Ovary (tissue), 9 donors: Measurements from ENCODE around the gene TMEM63A. TPM values are rescaled to one million over a fixed set of nuclear protein-coding genes. Genes with fewer than 3 reads are reported as not detected.

Experiments
- DNase-seq, 5 donors: peaks; one replicate each; pipeline ENCODE4 v3.0.0-alpha.2; 2019 to 2020
- H3K27ac ChIP-seq, 2 donors: fragments of 200-600 bp; one replicate each; pipeline versions ENCODE4 v1.5.1 to v1.8.0; 2019 to 2022
- H3K27me3 ChIP-seq: fragments of 200-600 bp; one replicate; pipeline ENCODE4 v1.8.0; 2022
- H3K36me3 ChIP-seq: fragments of 200-600 bp; sonication (generic); one replicate; pipeline ENCODE4 v1.5.1; 2019
- H3K4me1 ChIP-seq: one replicate; pipeline ENCODE4 v1.8.1; 2013; ENCODE audit warnings: mild to moderate bottlenecking, moderate library complexity; ENCODE audit not compliant: insufficient read depth
- H3K4me3 ChIP-seq: fragments of 200-600 bp; sonication (generic); one replicate; pipeline ENCODE4 v1.5.1; 2017
- H3K9me3 ChIP-seq, 2 donors: fragments of 200-600 bp in 1 of 2; sonication (generic) in 1 of 2; one replicate each; pipeline versions ENCODE4 v1.5.1 to v1.8.1; 2013 to 2019; ENCODE audit warnings: mild to moderate bottlenecking in 1 of 2, moderate library complexity in 1 of 2
- EP300 ChIP-seq: sonication (generic); formaldehyde crosslinking; IDR thresholded peaks from one replicate; pipeline ENCODE4 v1.6.1; 2017; ENCODE audit warnings: antibody characterized with exemption
- POLR2A ChIP-seq: fragments of 450-650 bp; IDR thresholded peaks from one replicate; pipeline ENCODE4 v1.6.1; 2017; ENCODE audit warnings: antibody characterized with exemption, mild to moderate bottlenecking, moderate library complexity
- WGBS, 3 donors: extraction: QIAGEN DNeasy Blood & Tissue Kit in 1 of 3; methylation state at CpG; one replicate each; pipeline versions ENCODE4 v1.1.5 to v1.1.7; 2013 to 2017; 5-methylcytosine and 5-hydroxymethylcytosine counted together
- intact Hi-C, 4 donors: fragments of 100-400 bp; cut with DNase I; formaldehyde crosslinking; loops; one replicate each; pipeline versions ENCODE4 v1.11.0 to v1.15.1; 2022 to 2023
- polyA plus RNA-seq, 2 donors: library from polyadenylated mRNA; stranded (reverse); fragments of 200-250 nt in 1 of 2; fragments of 350-450 nt in 1 of 2; fragmentation: Illumina TruSeq in 1 of 2; extraction: RNeasy Lipid Tissue Mini Kit (QIAGEN cat#74804) in 1 of 2; gene quantifications; one replicate each; pipeline ENCODE4 v1.2.3, GENCODE V29; 2013 to 2014
- total RNA-seq, 7 donors: library from RNA; depleted of rRNA in 2 of 7; stranded (reverse); fragments of >200 nt in 2 of 7; fragmentation: NEBNext Ultra II Directional in 3 of 7; extraction: Animal tissue kit (Norgen Biotek cat#: 25700) in 3 of 7; gene quantifications; one replicate each; pipeline versions ENCODE4 v1.1.0 to v1.2.4, GENCODE V29; 2016 to 2023
- TF ChIP-seq, protein P1 (sequence below), 3 donors: fragments of 450-650 bp in 2 of 3; fragments of 200-600 bp in 1 of 3; IDR thresholded peaks; one replicate each; pipeline versions ENCODE4 v1.5.1 to v1.8.0; 2016 to 2022; ENCODE audit warnings: antibody characterized with exemption in 3 of 3, mild to moderate bottlenecking in 1 of 3
- donor health status: DM: no; HTN: no; CAD: no; lungs with moderate emphysema.
- donor health status: DM: no; HTN: no; CAD: no.
- donor health status: Bipolar disorder and iron deficiency.
- donor health status: DM: yes; HTN: yes; CAD: no.
- donor health status: DM: no; HTN: no; CAD: no.
- donor health status: DM: yes; HTN: yes; CAD: no.

TMEM63A gene
- total and polyA plus RNA-seq, 9 donors: 29.6 to 82.8 (median 53.0) TPM

DNA sequence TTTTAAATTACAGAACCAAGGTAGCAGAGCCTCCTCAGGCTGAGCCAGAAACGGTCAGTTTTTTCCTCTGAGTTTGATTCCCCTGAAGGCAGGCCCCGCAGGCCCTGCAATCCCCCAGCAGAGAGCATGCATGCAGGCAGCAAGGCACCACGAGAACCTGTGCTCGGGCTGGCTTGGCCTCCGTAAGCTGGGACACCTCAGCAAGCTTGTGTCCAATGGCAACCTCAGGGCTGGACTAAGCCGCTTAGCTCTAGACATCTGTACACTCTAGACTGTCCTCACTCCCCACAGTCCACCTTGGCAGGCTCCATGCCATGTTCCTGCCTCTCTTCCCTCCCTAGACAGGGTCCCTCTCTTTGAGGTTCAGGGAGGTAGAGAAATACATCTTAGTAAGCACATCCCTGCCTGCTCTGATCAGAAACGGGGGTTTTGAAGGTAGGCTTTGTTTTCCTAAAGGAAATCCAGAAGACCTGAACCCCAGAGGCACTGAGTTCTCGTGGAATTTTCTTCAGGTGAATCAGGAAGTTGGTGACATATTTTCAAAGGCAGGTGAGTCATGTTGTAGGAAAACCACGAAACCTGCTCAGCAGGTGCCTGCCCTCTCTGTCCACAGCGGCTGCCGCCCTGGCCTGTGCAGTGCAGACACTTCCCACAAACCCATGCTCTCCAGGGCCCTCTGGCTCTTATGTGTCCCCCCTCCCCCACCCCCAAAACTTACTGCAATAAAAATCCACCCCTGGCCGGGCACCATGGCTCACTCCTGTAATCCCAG is 7.0 kb downstream of the TMEM63A start:
- intact Hi-C loops: no loop called here
- H3K4me1 ChIP-seq: peaks cover 7% of the 10 kb centered on the region
- no peak overlapping the region for H3K27ac ChIP-seq
- H3K9me3 ChIP-seq: no peaks in the 10 kb centered on the region
- DNase-seq: no peak
- TF ChIP-seq POLR2A (no peak), EP300 (no peak)
- TF ChIP-seq, protein P1, sequence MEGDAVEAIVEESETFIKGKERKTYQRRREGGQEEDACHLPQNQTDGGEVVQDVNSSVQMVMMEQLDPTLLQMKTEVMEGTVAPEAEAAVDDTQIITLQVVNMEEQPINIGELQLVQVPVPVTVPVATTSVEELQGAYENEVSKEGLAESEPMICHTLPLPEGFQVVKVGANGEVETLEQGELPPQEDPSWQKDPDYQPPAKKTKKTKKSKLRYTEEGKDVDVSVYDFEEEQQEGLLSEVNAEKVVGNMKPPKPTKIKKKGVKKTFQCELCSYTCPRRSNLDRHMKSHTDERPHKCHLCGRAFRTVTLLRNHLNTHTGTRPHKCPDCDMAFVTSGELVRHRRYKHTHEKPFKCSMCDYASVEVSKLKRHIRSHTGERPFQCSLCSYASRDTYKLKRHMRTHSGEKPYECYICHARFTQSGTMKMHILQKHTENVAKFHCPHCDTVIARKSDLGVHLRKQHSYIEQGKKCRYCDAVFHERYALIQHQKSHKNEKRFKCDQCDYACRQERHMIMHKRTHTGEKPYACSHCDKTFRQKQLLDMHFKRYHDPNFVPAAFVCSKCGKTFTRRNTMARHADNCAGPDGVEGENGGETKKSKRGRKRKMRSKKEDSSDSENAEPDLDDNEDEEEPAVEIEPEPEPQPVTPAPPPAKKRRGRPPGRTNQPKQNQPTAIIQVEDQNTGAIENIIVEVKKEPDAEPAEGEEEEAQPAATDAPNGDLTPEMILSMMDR (IDR thresholded peaks at IDR 0.05): no peak
- H3K4me3 ChIP-seq: no peak overlapping the region
- WGBS, 3 donors: 89 to 93% (median 92%) methylated on average over 12 of the region's 12 CpGs
- no peaks in the 10 kb centered on the region for H3K27me3 ChIP-seq
- H3K36me3 ChIP-seq: peaks cover 2% of the 10 kb centered on the region

DNA sequence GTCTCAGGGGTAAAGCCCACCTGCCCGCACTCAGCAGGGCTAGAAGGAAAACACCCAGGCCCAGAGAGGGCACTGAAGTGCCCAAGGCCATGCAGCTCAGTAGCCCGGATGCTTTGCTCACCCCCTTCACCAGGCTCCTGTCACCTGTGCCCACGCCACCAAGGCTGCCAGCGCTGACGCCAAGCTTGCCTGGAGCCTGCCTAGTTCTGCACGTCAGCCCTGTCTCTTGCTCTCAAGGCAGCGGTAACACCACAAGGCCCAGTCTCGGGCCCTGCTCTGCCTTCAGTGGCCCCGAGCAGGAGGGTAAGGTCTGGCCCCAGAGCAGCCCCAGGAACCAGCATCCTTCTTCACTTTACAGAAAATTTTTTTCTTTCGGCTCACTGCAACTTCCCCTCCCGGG is 7.7 kb downstream of the TMEM63A start:
- Histone ChIP-seq H3K4me1 (peaks cover 7% of the 10 kb centered on the region), H3K9me3 (no peaks in the 10 kb centered on the region), H3K27ac (no peak overlapping the region), H3K36me3 (peaks cover 2% of the 10 kb centered on the region), H3K27me3 (no peaks in the 10 kb centered on the region), H3K4me3 (no peak overlapping the region)
- WGBS, 3 donors: 89 to 96% (median 91%) methylated on average over 11 of the region's 11 CpGs
- TF ChIP-seq POLR2A: no peak
- TF ChIP-seq, protein P1 (IDR thresholded peaks at IDR 0.05): no peak
- TF ChIP-seq EP300: no peak
- no peak for DNase-seq
- intact Hi-C loops: no loop called here

DNA sequence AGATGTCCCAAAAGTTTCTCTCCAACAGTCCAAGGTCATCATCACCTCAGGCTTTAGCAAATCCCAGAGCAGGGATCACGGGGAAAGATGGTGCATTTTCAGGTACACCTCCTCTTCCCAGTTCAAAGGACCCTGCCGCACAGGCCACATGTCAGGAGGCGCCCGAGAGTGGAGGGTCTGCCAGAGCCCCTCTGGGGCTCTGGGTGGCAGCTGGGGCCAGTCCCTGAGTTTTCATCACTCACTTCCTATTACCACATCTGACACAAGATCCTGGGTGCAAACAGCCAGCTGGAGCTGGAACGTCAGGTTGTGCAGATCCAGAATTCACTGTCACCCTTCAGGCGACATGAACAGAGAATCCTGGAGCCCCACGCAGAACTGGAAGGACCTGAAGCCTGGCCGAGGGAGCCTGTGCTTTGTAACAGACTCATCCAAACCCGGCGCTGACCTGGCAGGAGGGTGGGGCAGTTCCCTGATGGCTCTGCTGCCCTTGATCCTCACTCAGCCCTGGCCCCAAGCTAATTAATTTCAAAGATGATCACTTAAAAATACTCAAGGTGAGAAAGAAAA is 8.8 kb downstream of the TMEM63A start:
- TF ChIP-seq POLR2A (no peak), EP300 (no peak)
- TF ChIP-seq, protein P1 (IDR thresholded peaks at IDR 0.05): no peak
- no peak overlapping the region for H3K4me3 ChIP-seq
- no peaks in the 10 kb centered on the region for H3K9me3 ChIP-seq
- H3K27me3 ChIP-seq: no peaks in the 10 kb centered on the region
- peaks cover 2% of the 10 kb centered on the region for H3K36me3 ChIP-seq
- no peak for DNase-seq
- H3K27ac ChIP-seq: no peak overlapping the region
- WGBS, 3 donors: 89 to 92% (median 91%) methylated on average over 10 of the region's 10 CpGs
- H3K4me1 ChIP-seq: no peaks in the 10 kb centered on the region
- intact Hi-C loops: no loop called here

DNA sequence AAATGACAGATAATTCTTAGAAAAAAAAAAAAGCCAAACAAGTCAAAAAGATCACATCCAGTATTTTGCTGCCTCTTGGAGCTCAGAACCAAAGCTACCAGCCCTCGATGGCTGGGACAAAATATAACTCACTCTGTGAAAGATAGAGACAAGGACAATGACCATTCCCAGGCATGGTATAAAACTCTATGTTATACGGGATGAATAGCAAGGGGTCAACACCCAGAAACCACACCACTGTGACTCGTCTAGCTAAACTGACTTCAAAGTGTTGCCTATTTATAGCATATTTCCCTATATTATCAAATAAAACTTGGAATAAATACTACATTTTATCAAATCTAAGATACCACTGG is 10.1 kb downstream of the TMEM63A start:
- H3K36me3 ChIP-seq: peaks cover 2% of the 10 kb centered on the region

More for the DNA sequence above, 10.1 kb downstream of the TMEM63A start:
- Histone ChIP-seq H3K27ac (no peak overlapping the region), H3K9me3 (no peaks in the 10 kb centered on the region), H3K27me3 (no peaks in the 10 kb centered on the region), H3K4me3 (no peak overlapping the region), H3K4me1 (no peaks in the 10 kb centered on the region)
- 58 to 75% (median 65%) methylated on average over 3 of the region's 3 CpGs for WGBS, 3 donors
- intact Hi-C loops: no loop called here
- no peak for TF ChIP-seq EP300
- no peak for DNase-seq
